Measurements from ENCODE around the gene TRAF6.

GRCh38 chr11:36458129-36458915 lies 51.8 kb downstream of the TRAF6 start:
- TF ChIP-seq, protein P1, sequence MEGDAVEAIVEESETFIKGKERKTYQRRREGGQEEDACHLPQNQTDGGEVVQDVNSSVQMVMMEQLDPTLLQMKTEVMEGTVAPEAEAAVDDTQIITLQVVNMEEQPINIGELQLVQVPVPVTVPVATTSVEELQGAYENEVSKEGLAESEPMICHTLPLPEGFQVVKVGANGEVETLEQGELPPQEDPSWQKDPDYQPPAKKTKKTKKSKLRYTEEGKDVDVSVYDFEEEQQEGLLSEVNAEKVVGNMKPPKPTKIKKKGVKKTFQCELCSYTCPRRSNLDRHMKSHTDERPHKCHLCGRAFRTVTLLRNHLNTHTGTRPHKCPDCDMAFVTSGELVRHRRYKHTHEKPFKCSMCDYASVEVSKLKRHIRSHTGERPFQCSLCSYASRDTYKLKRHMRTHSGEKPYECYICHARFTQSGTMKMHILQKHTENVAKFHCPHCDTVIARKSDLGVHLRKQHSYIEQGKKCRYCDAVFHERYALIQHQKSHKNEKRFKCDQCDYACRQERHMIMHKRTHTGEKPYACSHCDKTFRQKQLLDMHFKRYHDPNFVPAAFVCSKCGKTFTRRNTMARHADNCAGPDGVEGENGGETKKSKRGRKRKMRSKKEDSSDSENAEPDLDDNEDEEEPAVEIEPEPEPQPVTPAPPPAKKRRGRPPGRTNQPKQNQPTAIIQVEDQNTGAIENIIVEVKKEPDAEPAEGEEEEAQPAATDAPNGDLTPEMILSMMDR (IDR thresholded peaks at IDR 0.05): no peak
- TF ChIP-seq EP300 (IDR thresholded peaks at IDR 0.05) (no peak), POLR2A (IDR thresholded peaks at IDR 0.05) (no peak)

All from sigmoid colon (tissue), 4 donors.